ENCODE results near the gene ACACA. TPM values are rescaled to one million over a fixed set of nuclear protein-coding genes. Genes with fewer than 3 reads are reported as not detected.

The ACACA gene
- total and polyA plus RNA-seq, 2 donors (not counting 1 experiment from before 2014, with no cell fraction given), result 4.8 to 26.2 TPM

DNA sequence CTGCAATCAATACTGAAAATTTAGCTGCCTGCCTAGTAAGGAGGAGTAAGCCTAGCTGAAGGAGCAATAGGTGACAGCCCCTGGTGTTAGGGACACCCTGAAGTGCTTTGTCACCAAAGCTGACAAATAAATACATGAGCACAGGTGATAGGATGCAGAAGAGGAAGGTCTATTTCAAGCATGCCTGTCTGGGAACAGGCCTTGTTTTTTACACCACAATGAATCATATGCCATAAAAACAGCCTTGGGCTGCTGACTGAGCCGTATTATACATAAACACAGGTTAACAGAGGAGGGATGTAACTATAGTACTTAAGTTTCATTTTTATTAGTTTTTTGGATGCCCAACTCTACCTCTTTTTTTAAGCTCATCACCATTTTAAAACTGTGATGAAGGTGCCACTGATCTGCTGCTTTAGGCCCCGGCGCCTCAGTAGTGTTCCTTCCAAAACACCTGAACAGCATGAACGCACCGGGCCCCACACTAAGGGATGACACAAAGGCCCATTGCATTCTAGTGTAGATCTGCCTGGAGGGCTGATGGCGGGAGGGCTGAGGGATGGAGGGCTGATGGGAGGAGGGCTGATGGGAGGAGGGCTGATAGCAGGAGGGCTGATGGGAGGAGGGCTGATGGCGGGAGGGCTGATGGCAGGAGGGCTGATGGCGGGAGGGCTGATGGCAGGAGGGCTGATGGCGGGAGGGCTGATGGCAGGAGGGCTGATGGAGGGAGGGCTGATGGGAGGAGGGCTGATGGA is 307.5 kb downstream of the ACACA start:
- Histone ChIP-seq H3K4me3 (ENCODE audit: control extremely low read depth in 1 of 5, extremely low read depth in 1 of 5, insufficient read depth in 1 of 5, low read depth in 2 of 5, low read length in 4 of 5) (no peak overlapping the region), H3K9me3 (ENCODE audit: control extremely low read depth in 1 of 3, control insufficient read depth in 2 of 3, insufficient read depth in 1 of 3, low read length in 2 of 3) (no peaks in the 10 kb centered on the region), H3K79me2 (ENCODE audit: control insufficient read depth, insufficient read depth, low read length) (no peaks in the 10 kb centered on the region), H3K36me3 (replicated peaks in 1 of 2; ENCODE audit: control extremely low read depth in 1 of 2, control insufficient read depth in 1 of 2, extremely low read depth in 1 of 2, insufficient read depth in 2 of 2, low read length in 1 of 2) (peaks cover 7 to 30% of the 10 kb centered on the region in 2 experiments), H3K9ac (ENCODE audit: low read length) (no peak overlapping the region), H4K20me1 (ENCODE audit: control insufficient read depth, insufficient read depth, low read length, poor library complexity, severe bottlenecking) (no peaks in the 10 kb centered on the region), H3K4me2 (replicated peaks; ENCODE audit: low read depth, low read length, poor library complexity, severe bottlenecking) (no peak overlapping the region), H3K27ac (ENCODE audit: low read length in 2 of 2) (no peak overlapping the region), H3K4me1 (ENCODE audit: control insufficient read depth in 2 of 2, insufficient read depth in 2 of 2, low read length in 2 of 2) (no peaks in the 10 kb centered on the region), H2AFZ (ENCODE audit: insufficient read depth, low read depth, low read length, poor library complexity, severe bottlenecking) (no peak overlapping the region), H3K27me3 (replicated peaks in 1 of 4; ENCODE audit: control extremely low read depth in 1 of 4, control insufficient read depth in 3 of 4, insufficient read depth in 4 of 4, low read length in 3 of 4) (no peaks in the 10 kb centered on the region)
- Mint-ChIP-seq H3K9me3 (ENCODE audit: insufficient read depth) (no peaks in the 10 kb centered on the region), H3K4me1 (no peaks in the 10 kb centered on the region), H3K4me3 (no peak overlapping the region), H3K27ac (no peak overlapping the region), H3K27me3 (no peaks in the 10 kb centered on the region)
- DNase-seq (no peak), ATAC-seq (ENCODE audit: low read depth) (no peak)
- 90% methylated on average over 4 of the region's 9 CpGs for WGBS (ENCODE audit: insufficient coverage)
- POLR2A ChIA-PET, result no interaction called here
- intact Hi-C loops (cut with micrococcal nuclease), result no loop called here
- no peak for TF ChIP-seq EZH2 (IDR thresholded peaks at IDR 0.05; ENCODE audit: borderline replicate concordance, insufficient read depth, low read depth, low read length, poor library complexity, severe bottlenecking)
- CTCF ChIA-PET, result no interaction called here

DNA sequence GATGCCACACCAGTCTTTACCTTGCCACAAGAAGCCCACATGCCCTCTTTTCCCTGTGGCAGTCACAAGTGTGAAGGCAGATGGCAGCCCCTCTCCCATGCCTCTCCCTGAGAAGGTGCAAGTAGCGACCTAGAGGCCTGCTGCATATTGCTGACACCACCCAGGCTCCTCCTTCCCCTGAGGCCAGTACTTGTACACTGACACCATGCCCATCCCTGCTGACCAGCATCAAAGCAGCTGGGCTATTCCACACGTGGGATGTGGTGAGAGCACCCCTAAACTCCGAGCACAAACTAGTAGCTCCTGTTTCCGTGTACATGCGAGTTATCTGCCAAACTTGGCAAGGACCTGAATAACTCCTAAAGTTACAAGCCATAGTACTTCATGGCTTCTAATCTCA is 308.5 kb downstream of the ACACA start:
- Histone ChIP-seq H3K79me2 (ENCODE audit: control insufficient read depth, insufficient read depth, low read length) (no peaks in the 10 kb centered on the region), H3K27me3 (replicated peaks in 1 of 4; ENCODE audit: control extremely low read depth in 1 of 4, control insufficient read depth in 3 of 4, insufficient read depth in 4 of 4, low read length in 3 of 4) (no peaks in the 10 kb centered on the region), H3K4me2 (replicated peaks; ENCODE audit: low read depth, low read length, poor library complexity, severe bottlenecking) (no peak overlapping the region), H3K27ac (ENCODE audit: low read length in 2 of 2) (no peak overlapping the region), H4K20me1 (ENCODE audit: control insufficient read depth, insufficient read depth, low read length, poor library complexity, severe bottlenecking) (no peaks in the 10 kb centered on the region), H3K9me3 (ENCODE audit: control extremely low read depth in 1 of 3, control insufficient read depth in 2 of 3, insufficient read depth in 1 of 3, low read length in 2 of 3) (no peaks in the 10 kb centered on the region), H2AFZ (ENCODE audit: insufficient read depth, low read depth, low read length, poor library complexity, severe bottlenecking) (no peak overlapping the region), H3K4me1 (ENCODE audit: control insufficient read depth in 2 of 2, insufficient read depth in 2 of 2, low read length in 2 of 2) (no peaks in the 10 kb centered on the region), H3K9ac (ENCODE audit: low read length) (no peak overlapping the region), H3K4me3 (ENCODE audit: control extremely low read depth in 1 of 5, extremely low read depth in 1 of 5, insufficient read depth in 1 of 5, low read depth in 2 of 5, low read length in 4 of 5) (no peak overlapping the region), H3K36me3 (replicated peaks in 1 of 2; ENCODE audit: control extremely low read depth in 1 of 2, control insufficient read depth in 1 of 2, extremely low read depth in 1 of 2, insufficient read depth in 2 of 2, low read length in 1 of 2) (peaks cover 7 to 30% of the 10 kb centered on the region in 2 experiments)
- ATAC-seq (ENCODE audit: low read depth) (no peak), DNase-seq (no peak)
- intact Hi-C loops (cut with micrococcal nuclease), result no loop called here
- WGBS (ENCODE audit: insufficient coverage), result 97% methylated on average over 5 of the region's 5 CpGs
- CTCF ChIA-PET, result no interaction called here
- no peaks in the 10 kb centered on the region for H3K27me3 Mint-ChIP-seq
- no peaks in the 10 kb centered on the region for H3K4me1 Mint-ChIP-seq
- H3K9me3 Mint-ChIP-seq (ENCODE audit: insufficient read depth), result no peaks in the 10 kb centered on the region
- TF ChIP-seq EZH2 (IDR thresholded peaks at IDR 0.05; ENCODE audit: borderline replicate concordance, insufficient read depth, low read depth, low read length, poor library complexity, severe bottlenecking), result no peak
- TF ChIP-seq, protein P1, sequence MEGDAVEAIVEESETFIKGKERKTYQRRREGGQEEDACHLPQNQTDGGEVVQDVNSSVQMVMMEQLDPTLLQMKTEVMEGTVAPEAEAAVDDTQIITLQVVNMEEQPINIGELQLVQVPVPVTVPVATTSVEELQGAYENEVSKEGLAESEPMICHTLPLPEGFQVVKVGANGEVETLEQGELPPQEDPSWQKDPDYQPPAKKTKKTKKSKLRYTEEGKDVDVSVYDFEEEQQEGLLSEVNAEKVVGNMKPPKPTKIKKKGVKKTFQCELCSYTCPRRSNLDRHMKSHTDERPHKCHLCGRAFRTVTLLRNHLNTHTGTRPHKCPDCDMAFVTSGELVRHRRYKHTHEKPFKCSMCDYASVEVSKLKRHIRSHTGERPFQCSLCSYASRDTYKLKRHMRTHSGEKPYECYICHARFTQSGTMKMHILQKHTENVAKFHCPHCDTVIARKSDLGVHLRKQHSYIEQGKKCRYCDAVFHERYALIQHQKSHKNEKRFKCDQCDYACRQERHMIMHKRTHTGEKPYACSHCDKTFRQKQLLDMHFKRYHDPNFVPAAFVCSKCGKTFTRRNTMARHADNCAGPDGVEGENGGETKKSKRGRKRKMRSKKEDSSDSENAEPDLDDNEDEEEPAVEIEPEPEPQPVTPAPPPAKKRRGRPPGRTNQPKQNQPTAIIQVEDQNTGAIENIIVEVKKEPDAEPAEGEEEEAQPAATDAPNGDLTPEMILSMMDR (IDR thresholded peaks at IDR 0.05), result no peak
- H3K27ac Mint-ChIP-seq, result no peak overlapping the region
- POLR2A ChIA-PET, result no interaction called here
- H3K4me3 Mint-ChIP-seq, result no peak overlapping the region

Data from B cell (primary cell).